Activated CD8-positive, alpha-beta T cell treated with anti-CD3 and anti-CD28 coated beads, Interleukin-2, amount 10 ng/mL, durations not matched to agents 7 days and 5 days (primary cell): Measurements from ENCODE around the gene LSAMP. TPM values are rescaled to one million over a fixed set of nuclear protein-coding genes. Genes with fewer than 3 reads are reported as not detected.

Source experiments
- ATAC-seq: fragments of 150-1000 bp; cut with Tn5 transposase; one replicate; pipeline ENCODE4 v1.10.0; 2021; ENCODE audit warnings: moderate library complexity
- CTCF ChIA-PET: fragments of 350-600 bp; sonication (Branson Sonifier 250); formaldehyde crosslinking; loops from one replicate; lab custom pipeline; 2021; ENCODE audit warnings: antibody characterized with exemption; lab: Charles Lee
- POLR2A ChIA-PET: fragments of 350-600 bp; sonication (Branson Sonifier 250); formaldehyde crosslinking; loops from one replicate; lab custom pipeline; 2021; ENCODE audit warnings: antibody characterized with exemption; lab: Charles Lee
- DNase-seq: peaks from one replicate; pipeline ENCODE4 v3.0.0-alpha.2; 2020
- H3K27ac Mint-ChIP-seq: one replicate; pipeline ENCODE4 v1.8.0; 2021; ENCODE audit warnings: mild to moderate bottlenecking, mixed read lengths
- H3K27me3 Mint-ChIP-seq: one replicate; pipeline ENCODE4 v1.8.0; 2021; ENCODE audit warnings: low read depth, mixed read lengths
- H3K36me3 Mint-ChIP-seq: one replicate; pipeline ENCODE4 v1.8.0; 2021; ENCODE audit warnings: low read depth, mixed read lengths
- H3K4me1 Mint-ChIP-seq: one replicate; pipeline ENCODE4 v1.8.0; 2021; ENCODE audit warnings: low read depth, mixed read lengths
- H3K4me3 Mint-ChIP-seq: one replicate; pipeline ENCODE4 v1.8.0; 2021; ENCODE audit warnings: mild to moderate bottlenecking, mixed read lengths
- H3K9me3 Mint-ChIP-seq: one replicate; pipeline ENCODE4 v1.8.0; 2022; ENCODE audit warnings: mixed read lengths; ENCODE audit not compliant: insufficient read depth
- total RNA-seq, 2 experiments: library from RNA; stranded (reverse); gene quantifications; one replicate each; pipeline ENCODE4 v1.2.3, GENCODE V29; 2021

Gene LSAMP
- total RNA-seq, 2 experiments from 2014 or later, result not detected

DNA sequence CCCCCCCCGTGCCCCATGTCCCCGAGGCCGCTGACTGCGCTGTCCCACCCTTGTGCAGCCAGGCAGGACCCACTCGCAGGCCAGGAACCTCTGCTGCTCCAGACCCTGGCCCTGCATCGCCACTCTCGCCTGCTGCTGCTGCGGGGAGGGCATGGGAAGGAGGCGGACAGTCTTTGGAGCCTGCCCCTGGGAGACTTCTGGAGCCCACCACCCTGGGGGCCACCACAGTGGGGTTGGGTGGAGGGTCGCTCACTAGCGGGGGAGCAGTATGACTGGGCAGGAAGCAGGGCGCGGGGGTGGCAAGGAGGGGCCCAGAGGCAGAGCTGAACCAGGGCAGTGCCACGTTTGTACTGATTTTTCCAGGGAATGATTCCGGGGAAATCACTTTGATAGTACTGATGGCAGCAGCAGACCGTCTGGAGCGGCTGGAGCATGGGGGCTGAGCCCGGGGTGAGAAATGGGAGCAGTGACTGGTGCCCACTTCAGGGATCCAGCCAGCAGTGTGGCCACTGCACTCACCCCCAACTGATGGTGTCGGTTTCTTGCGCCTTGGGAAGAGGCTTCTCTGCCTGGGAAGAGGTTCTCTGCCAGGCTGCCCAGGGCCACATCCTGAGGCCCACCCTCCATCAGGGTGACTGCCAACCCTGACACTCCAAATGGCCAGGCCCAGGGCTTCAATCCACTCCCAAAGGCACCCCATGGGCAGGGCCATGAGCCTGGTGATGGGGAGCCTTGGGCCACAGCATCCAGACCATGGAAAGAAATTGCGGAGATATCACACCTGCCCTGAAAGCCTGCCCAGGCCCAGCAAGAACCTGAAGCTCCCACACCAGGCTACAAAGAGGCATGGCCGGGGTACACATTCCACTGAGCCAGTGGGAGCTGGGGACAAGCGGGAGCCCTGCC is 53.7 kb downstream of the LSAMP start:
- DNase-seq (no peak), ATAC-seq (no peak)
- ChIA-PET CTCF (no interaction called here), POLR2A (interaction anchor here (0.6 kb wide), 1 partner anchor 29 kb away, joined by 3 read pairs; no protein-coding TSS in a partner anchor)
- H3K4me3 Mint-ChIP-seq, result no peak overlapping the region
- H3K4me1 Mint-ChIP-seq, result no peaks in the 10 kb centered on the region
- H3K27me3 Mint-ChIP-seq, result no peaks in the 10 kb centered on the region
- no peaks in the 10 kb centered on the region for H3K36me3 Mint-ChIP-seq
- no peak overlapping the region for H3K27ac Mint-ChIP-seq
- H3K9me3 Mint-ChIP-seq, result peaks cover 13% of the 10 kb centered on the region

DNA sequence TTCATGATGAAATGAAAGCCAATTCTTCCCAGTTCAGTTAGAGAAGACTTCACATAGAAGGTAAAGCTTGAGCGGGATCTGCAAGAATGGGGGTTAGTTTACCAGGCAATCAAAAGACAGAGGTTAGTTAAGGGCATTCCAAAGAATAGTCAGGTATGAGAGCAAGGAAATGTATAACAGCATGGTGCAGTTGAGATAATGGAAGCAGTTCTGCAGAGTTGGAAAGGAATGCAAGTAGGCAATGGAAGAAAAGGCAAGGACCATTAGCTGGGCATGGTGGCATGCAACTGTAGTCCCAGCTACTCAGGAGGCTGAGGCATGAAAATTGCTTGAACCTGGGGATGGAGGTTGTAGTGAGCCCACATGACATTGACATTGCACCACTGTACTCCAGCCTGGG is 55.0 kb downstream of the LSAMP start:
- Mint-ChIP-seq H3K27me3 (no peaks in the 10 kb centered on the region), H3K9me3 (peaks cover 13% of the 10 kb centered on the region), H3K4me3 (no peak overlapping the region), H3K4me1 (no peaks in the 10 kb centered on the region), H3K27ac (no peak overlapping the region), H3K36me3 (no peaks in the 10 kb centered on the region)
- ChIA-PET POLR2A (no interaction called here), CTCF (no interaction called here)
- ATAC-seq (no peak), DNase-seq (no peak)

GRCh38 chr3:116388867-116389385 is 56.4 kb downstream of the LSAMP start:
- Mint-ChIP-seq H3K27me3 (no peaks in the 10 kb centered on the region), H3K4me3 (no peak overlapping the region), H3K9me3 (peaks cover 12% of the 10 kb centered on the region), H3K4me1 (no peaks in the 10 kb centered on the region), H3K27ac (no peak overlapping the region), H3K36me3 (no peaks in the 10 kb centered on the region)
- DNase-seq, result no peak
- no peak for ATAC-seq
- ChIA-PET CTCF (no interaction called here), POLR2A (no interaction called here)

- no peaks in the 10 kb centered on the region for H3K27me3 Mint-ChIP-seq
- no peaks in the 10 kb centered on the region for H3K4me1 Mint-ChIP-seq
- H3K9me3 Mint-ChIP-seq, result peaks cover 5% of the 10 kb centered on the region
- H3K36me3 Mint-ChIP-seq, result no peaks in the 10 kb centered on the region
- H3K4me3 Mint-ChIP-seq, result no peak overlapping the region
- ChIA-PET POLR2A (no interaction called here), CTCF (no interaction called here)
- no peak overlapping the region for H3K27ac Mint-ChIP-seq
- ATAC-seq (no peak), DNase-seq (no peak)
Measured at GRCh38 chr3:116386168-116386567, 59.1 kb downstream of the LSAMP start.

DNA sequence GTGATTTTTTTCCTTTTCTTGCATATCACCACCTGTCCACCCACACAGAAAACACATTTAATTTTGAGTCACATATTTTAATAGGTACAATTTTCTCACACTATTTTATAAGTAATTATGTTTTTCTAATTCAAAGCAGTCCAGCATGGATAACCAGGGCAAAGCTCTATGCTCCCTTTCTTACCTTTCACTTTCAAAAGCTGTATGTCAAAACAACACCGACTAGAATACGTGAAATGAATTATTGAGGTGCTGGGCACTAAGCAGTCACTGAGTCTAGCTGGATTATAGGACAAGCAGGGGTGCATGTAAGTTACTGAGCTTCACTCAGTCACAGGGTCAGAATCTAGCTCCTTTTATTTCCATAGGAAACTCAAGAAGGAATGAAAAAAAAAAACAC is 60.6 kb downstream of the LSAMP start:
- Mint-ChIP-seq H3K4me1 (no peaks in the 10 kb centered on the region), H3K36me3 (no peaks in the 10 kb centered on the region), H3K27me3 (no peaks in the 10 kb centered on the region), H3K9me3 (peaks cover 5% of the 10 kb centered on the region), H3K4me3 (no peak overlapping the region), H3K27ac (no peak overlapping the region)
- CTCF ChIA-PET, result no interaction called here
- ATAC-seq (no peak), DNase-seq (no peak)
- POLR2A ChIA-PET, result no interaction called here

DNA sequence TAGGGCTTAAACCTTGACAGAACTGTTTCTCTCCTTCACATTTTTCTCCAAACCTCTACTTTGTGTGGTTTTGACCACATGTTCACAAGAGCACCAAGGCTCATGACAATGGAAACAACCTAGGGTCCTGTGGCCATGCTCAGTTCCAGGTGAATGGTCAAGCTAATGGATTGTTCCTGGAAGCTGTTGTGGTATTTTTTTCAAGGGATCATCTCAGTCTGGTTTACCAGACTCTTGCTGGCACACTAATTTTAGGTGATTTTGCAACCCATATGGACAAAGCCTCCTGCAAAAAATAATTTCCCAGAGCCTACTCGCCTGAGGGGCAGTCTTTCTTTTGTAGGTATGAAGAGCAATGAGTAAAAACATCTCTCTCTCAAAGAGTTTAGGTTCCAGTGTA is 67.2 kb downstream of the LSAMP start:
- Mint-ChIP-seq H3K4me1 (no peaks in the 10 kb centered on the region), H3K36me3 (no peaks in the 10 kb centered on the region), H3K4me3 (no peak overlapping the region), H3K9me3 (no peaks in the 10 kb centered on the region), H3K27ac (no peak overlapping the region), H3K27me3 (no peaks in the 10 kb centered on the region)
- DNase-seq, result no peak
- ATAC-seq, result no peak
- CTCF ChIA-PET, result no interaction called here
- POLR2A ChIA-PET, result no interaction called here

DNA sequence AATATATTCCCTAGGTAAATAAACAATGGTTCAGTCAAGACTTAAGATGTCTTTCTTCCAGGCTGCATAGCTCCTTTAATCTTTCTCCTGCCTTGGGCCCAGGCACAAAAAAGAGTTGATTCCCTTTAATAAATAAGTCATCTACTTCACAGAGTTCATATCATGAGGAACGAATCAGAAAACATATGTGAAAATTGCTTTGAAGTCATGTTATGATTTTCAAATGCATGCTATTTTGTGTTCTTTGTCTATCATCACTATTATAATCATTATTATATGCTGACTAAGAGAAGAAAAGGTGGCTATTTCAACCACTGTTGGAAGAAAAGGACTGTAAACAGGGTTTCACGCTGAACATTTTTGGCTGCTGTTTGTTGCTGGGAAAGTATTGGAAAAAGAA is 70.4 kb downstream of the LSAMP start:
- no peaks in the 10 kb centered on the region for H3K36me3 Mint-ChIP-seq
- ChIA-PET CTCF (no interaction called here), POLR2A (no interaction called here)
- no peak overlapping the region for H3K4me3 Mint-ChIP-seq
- H3K27ac Mint-ChIP-seq, result no peak overlapping the region
- H3K9me3 Mint-ChIP-seq, result no peaks in the 10 kb centered on the region
- H3K27me3 Mint-ChIP-seq, result no peaks in the 10 kb centered on the region
- ATAC-seq (no peak), DNase-seq (no peak)
- H3K4me1 Mint-ChIP-seq, result no peaks in the 10 kb centered on the region

GRCh38 chr3:116367761-116368395 is 77.4 kb downstream of the LSAMP start:
- Mint-ChIP-seq H3K4me3 (no peak overlapping the region), H3K27me3 (no peaks in the 10 kb centered on the region), H3K36me3 (no peaks in the 10 kb centered on the region), H3K27ac (no peak overlapping the region), H3K4me1 (no peaks in the 10 kb centered on the region), H3K9me3 (peaks cover 8% of the 10 kb centered on the region)
- no peak for ATAC-seq
- no peak for DNase-seq
- CTCF ChIA-PET, result no interaction called here
- POLR2A ChIA-PET, result no interaction called here

GRCh38 chr3:116356056-116356455 is 89.2 kb downstream of the LSAMP start:
- CTCF ChIA-PET, result no interaction called here
- H3K4me1 Mint-ChIP-seq, result no peaks in the 10 kb centered on the region
- ATAC-seq (no peak), DNase-seq (no peak)
- H3K27me3 Mint-ChIP-seq, result no peaks in the 10 kb centered on the region
- H3K9me3 Mint-ChIP-seq, result peaks cover 4% of the 10 kb centered on the region
- H3K36me3 Mint-ChIP-seq, result no peaks in the 10 kb centered on the region
- no peak overlapping the region for H3K4me3 Mint-ChIP-seq
- POLR2A ChIA-PET, result no interaction called here
- H3K27ac Mint-ChIP-seq, result no peak overlapping the region

DNA sequence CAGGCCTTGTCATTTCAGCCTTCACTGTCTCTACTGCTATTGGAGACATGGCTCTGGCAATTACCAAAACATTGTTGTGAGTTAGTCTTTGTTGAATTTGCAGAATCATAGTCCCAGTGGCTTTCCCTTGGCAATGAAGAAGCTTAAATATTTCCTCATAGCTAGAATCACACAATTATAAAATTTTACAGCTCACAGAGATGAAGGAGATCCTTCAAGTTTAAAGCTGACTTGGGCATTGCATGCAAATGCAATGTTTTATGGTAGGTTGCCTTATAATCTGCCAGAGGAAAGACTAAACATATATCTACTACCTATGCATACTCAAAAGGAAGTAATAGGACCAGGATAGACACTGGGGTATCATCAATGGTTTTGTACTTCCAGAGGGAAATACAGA is 90.9 kb downstream of the LSAMP start:
- Mint-ChIP-seq H3K4me1 (no peaks in the 10 kb centered on the region), H3K4me3 (no peak overlapping the region), H3K27ac (no peak overlapping the region), H3K27me3 (no peaks in the 10 kb centered on the region), H3K36me3 (no peaks in the 10 kb centered on the region), H3K9me3 (peaks cover 4% of the 10 kb centered on the region)
- ChIA-PET CTCF (no interaction called here), POLR2A (no interaction called here)
- ATAC-seq (no peak), DNase-seq (no peak)

DNA sequence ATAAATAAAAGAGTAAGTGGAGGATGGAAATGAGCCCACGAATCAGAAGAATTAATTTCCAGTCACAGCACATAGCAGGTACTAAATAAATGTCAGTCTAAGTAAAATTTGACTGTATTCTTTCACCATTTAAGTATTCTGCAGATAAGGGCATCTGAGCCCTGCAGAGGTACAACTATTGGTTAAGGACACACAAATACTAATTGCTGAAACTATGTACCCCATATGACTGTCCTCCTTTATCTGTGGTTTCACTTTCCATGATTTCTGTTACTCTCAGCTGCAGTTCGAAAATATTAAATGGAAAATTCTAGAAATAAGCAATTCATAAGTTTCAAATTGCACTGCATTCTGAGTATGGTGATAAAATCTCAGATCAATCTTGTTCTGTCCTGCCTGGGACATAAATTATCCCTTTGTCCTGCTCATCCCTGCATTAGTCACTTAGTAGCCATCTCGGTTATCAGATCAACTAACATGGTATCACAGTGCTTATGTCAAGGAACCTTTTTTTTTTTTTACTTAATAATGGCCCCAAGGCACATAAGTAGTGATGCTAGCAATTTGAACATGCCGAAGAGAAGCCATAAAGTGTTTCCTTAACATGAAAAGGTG is 95.1 kb downstream of the LSAMP start:
- CTCF ChIA-PET, result no interaction called here
- H3K9me3 Mint-ChIP-seq, result no peaks in the 10 kb centered on the region
- H3K27ac Mint-ChIP-seq, result no peak overlapping the region
- H3K4me1 Mint-ChIP-seq, result no peaks in the 10 kb centered on the region
- H3K27me3 Mint-ChIP-seq, result no peaks in the 10 kb centered on the region
- ATAC-seq (no peak), DNase-seq (no peak)
- H3K36me3 Mint-ChIP-seq, result no peaks in the 10 kb centered on the region
- POLR2A ChIA-PET, result no interaction called here
- H3K4me3 Mint-ChIP-seq, result no peak overlapping the region

GRCh38 chr3:116348216-116348615 is 97.1 kb downstream of the LSAMP start:
- DNase-seq, result no peak
- ChIA-PET CTCF (no interaction called here), POLR2A (no interaction called here)
- Mint-ChIP-seq H3K4me3 (no peak overlapping the region), H3K36me3 (no peaks in the 10 kb centered on the region), H3K27me3 (no peaks in the 10 kb centered on the region), H3K9me3 (no peaks in the 10 kb centered on the region), H3K4me1 (no peaks in the 10 kb centered on the region), H3K27ac (no peak overlapping the region)
- ATAC-seq, result no peak
